ENCODE results near the gene NECAB2.

The NECAB2 gene

GRCh38 chr16:83961591-83961990, 6.5 kb upstream of the NECAB2 start:
- TF ChIP-seq POLR2A (IDR thresholded peaks at IDR 0.05; ENCODE audit: low read length) (no peak), GATA1 (IDR thresholded peaks at IDR 0.05; ENCODE audit: low read depth, low read length) (no peak)
- no peak for DNase-seq

- DNase-seq = no peak
- no peak for TF ChIP-seq GATA1 (IDR thresholded peaks at IDR 0.05; ENCODE audit: low read depth, low read length)
Measured at GRCh38 chr16:83963277-83964119, 4.5 kb upstream of the NECAB2 start.

- TF ChIP-seq GATA1 (IDR thresholded peaks at IDR 0.05; ENCODE audit: low read depth, low read length) (no peak), POLR2A (IDR thresholded peaks at IDR 0.05; ENCODE audit: low read length) (no peak)
- no peak for DNase-seq
Measured at GRCh38 chr16:83964684-83965443, 3.2 kb upstream of the NECAB2 start.

- no peak for DNase-seq
- no peak for TF ChIP-seq GATA1 (IDR thresholded peaks at IDR 0.05; ENCODE audit: low read depth, low read length)
- TF ChIP-seq POLR2A (IDR thresholded peaks at IDR 0.05; ENCODE audit: low read length) = no peak
Measured at GRCh38 chr16:83965444-83966152, 2.4 kb upstream of the NECAB2 start.

GRCh38 chr16:83966153-83966696, 1.8 kb upstream of the NECAB2 start:
- DNase-seq = no peak
- no peak for TF ChIP-seq POLR2A (IDR thresholded peaks at IDR 0.05; ENCODE audit: low read length)

- no peak for DNase-seq
- TF ChIP-seq GATA1 (IDR thresholded peaks at IDR 0.05; ENCODE audit: low read depth, low read length) (no peak), POLR2A (IDR thresholded peaks at IDR 0.05; ENCODE audit: low read length) (no peak)
Measured at GRCh38 chr16:83967091-83967490, 953 bp upstream of the NECAB2 start.

- DNase-seq = no peak
- TF ChIP-seq POLR2A (IDR thresholded peaks at IDR 0.05; ENCODE audit: low read length) (no peak), GATA1 (IDR thresholded peaks at IDR 0.05; ENCODE audit: low read depth, low read length) (no peak)
Measured at GRCh38 chr16:83968306-83968851, 335 bp downstream of the NECAB2 start.

- DNase-seq = no peak
- TF ChIP-seq POLR2A (IDR thresholded peaks at IDR 0.05; ENCODE audit: low read length) (no peak), GATA1 (IDR thresholded peaks at IDR 0.05; ENCODE audit: low read depth, low read length) (no peak)
Measured at GRCh38 chr16:83968891-83969649, 1.0 kb downstream of the NECAB2 start.

GRCh38 chr16:83969771-83970429, 1.9 kb downstream of the NECAB2 start:
- TF ChIP-seq POLR2A (IDR thresholded peaks at IDR 0.05; ENCODE audit: low read length) = no peak
- TF ChIP-seq GATA1 (IDR thresholded peaks at IDR 0.05; ENCODE audit: low read depth, low read length) = no peak
- no peak for DNase-seq

GRCh38 chr16:83970430-83970815, 2.4 kb downstream of the NECAB2 start:
- no peak for DNase-seq

GRCh38 chr16:83971165-83972130, 3.4 kb downstream of the NECAB2 start:
- TF ChIP-seq GATA1 (IDR thresholded peaks at IDR 0.05; ENCODE audit: low read depth, low read length) (no peak), POLR2A (IDR thresholded peaks at IDR 0.05; ENCODE audit: low read length) (no peak)
- no peak for DNase-seq

More at GRCh38 chr16:83970430-83970815, 2.4 kb downstream of the NECAB2 start:
- TF ChIP-seq GATA1 (IDR thresholded peaks at IDR 0.05; ENCODE audit: low read depth, low read length) (no peak), POLR2A (IDR thresholded peaks at IDR 0.05; ENCODE audit: low read length) (no peak)

All from erythroblast (primary cell).